DMS53 treated with DMSO at 0.1 percent for 48 hours (cell line): ENCODE measurements around the gene PPP3CA.

Experiments
- DNase-seq: peaks from one replicate; lab custom pipeline; 2025; ENCODE audit not compliant: unreplicated experiment; lab: John Stamatoyannopoulos, UW

Gene PPP3CA

GRCh38 chr4:101066626-101067170, 280.6 kb downstream of the PPP3CA start:
- no peak for DNase-seq

GRCh38 chr4:101065935-101066485, 281.3 kb downstream of the PPP3CA start:
- DNase-seq = no peak

- no peak for DNase-seq
These were observed 282.0 kb downstream of the PPP3CA start for GRCh38 chr4:101065346-101065745.

GRCh38 chr4:101064541-101065180, 282.7 kb downstream of the PPP3CA start:
- DNase-seq = no peak

GRCh38 chr4:101055392-101055791, 291.9 kb downstream of the PPP3CA start:
- no peak for DNase-seq

GRCh38 chr4:101050837-101051205, 296.5 kb downstream of the PPP3CA start:
- DNase-seq = no peak

- DNase-seq = no peak
These were observed 297.1 kb downstream of the PPP3CA start for GRCh38 chr4:101050088-101050836.

- DNase-seq = no peak
These were observed 297.8 kb downstream of the PPP3CA start for GRCh38 chr4:101049549-101050001.

- no peak for DNase-seq
These were observed 302.6 kb downstream of the PPP3CA start for GRCh38 chr4:101044766-101045165.

- DNase-seq = no peak
These were observed 304.5 kb downstream of the PPP3CA start for GRCh38 chr4:101042847-101043246.

- DNase-seq = no peak
These were observed 306.6 kb downstream of the PPP3CA start for GRCh38 chr4:101040776-101041175.

- no peak for DNase-seq
These were observed 308.0 kb downstream of the PPP3CA start for GRCh38 chr4:101039367-101039766.

GRCh38 chr4:101037938-101038413, 309.4 kb downstream of the PPP3CA start:
- no peak for DNase-seq

- DNase-seq = no peak
These were observed 310.1 kb downstream of the PPP3CA start for GRCh38 chr4:101037249-101037648.

- DNase-seq = no peak
These were observed 311.8 kb downstream of the PPP3CA start for GRCh38 chr4:101035487-101035886.

GRCh38 chr4:101033986-101034385, 313.3 kb downstream of the PPP3CA start:
- DNase-seq = no peak

- no peak for DNase-seq
These were observed 314.8 kb downstream of the PPP3CA start for GRCh38 chr4:101032541-101032940.

GRCh38 chr4:101031971-101032370, 315.4 kb downstream of the PPP3CA start:
- no peak for DNase-seq

GRCh38 chr4:101028886-101029285, 318.4 kb downstream of the PPP3CA start:
- DNase-seq = no peak

GRCh38 chr4:101027721-101028120, 319.6 kb downstream of the PPP3CA start:
- DNase-seq = no peak

GRCh38 chr4:101025755-101026154, 321.6 kb downstream of the PPP3CA start:
- no peak for DNase-seq
